Measurements from ENCODE around the gene RNF175. TPM values are rescaled to one million over a fixed set of nuclear protein-coding genes. Genes with fewer than 3 reads are reported as not detected.

The RNF175 gene
- total RNA-seq, result under 1 TPM in 1 of 2 donors, not detected in 1; 0.37 TPM

GRCh38 chr4:153759407-153760316, at the start of gene RNF175:
Gene RNF175 (minus strand): TSS chr4:153760024. CDS start chr4:153759862, 162 bp downstream.
- H3K27me3 ChIP-seq, result peaks cover 16% of the 10 kb centered on the region
- no peaks in the 10 kb centered on the region for H3K36me3 ChIP-seq
- no peak within 1 kb of the TSS for H3K9ac ChIP-seq (ENCODE audit: low read depth in 2 of 2, low read length in 2 of 2)
- intact Hi-C loops (cut with DNase I), result loop anchor here (10.0 kb wide), 1 partner anchor 125 kb away; no protein-coding TSS in a partner anchor
- no peak within 1 kb of the TSS for H3K27ac ChIP-seq
- H3K4me1 ChIP-seq, result no peaks in the 10 kb centered on the region
- no peak for TF ChIP-seq CTCF (IDR thresholded peaks at IDR 0.05)
- no peak for DNase-seq
- H3K4me3 ChIP-seq, result peak within 1 kb of the TSS; percentile 39
- H3K9me3 ChIP-seq, result no peaks in the 10 kb centered on the region

- H3K9ac ChIP-seq (ENCODE audit: low read depth in 2 of 2, low read length in 2 of 2), result no peak overlapping the region
- no peaks in the 10 kb centered on the region for H3K27me3 ChIP-seq
- no peak overlapping the region for H3K4me3 ChIP-seq
- H3K27ac ChIP-seq, result no peak overlapping the region
- H3K36me3 ChIP-seq, result no peaks in the 10 kb centered on the region
- H3K4me1 ChIP-seq, result no peaks in the 10 kb centered on the region
- intact Hi-C loops (cut with DNase I), result no loop called here
- no peaks in the 10 kb centered on the region for H3K9me3 ChIP-seq
- TF ChIP-seq CTCF (IDR thresholded peaks at IDR 0.05), result no peak
- DNase-seq, result no peak
Observed at GRCh38 chr4:153809307-153809706, 49.5 kb upstream of the RNF175 start.

- no peak for TF ChIP-seq CTCF (IDR thresholded peaks at IDR 0.05)
- DNase-seq, result no peak
- intact Hi-C loops (cut with DNase I), result no loop called here
Observed at GRCh38 chr4:153808175-153808574, 48.4 kb upstream of the RNF175 start.

GRCh38 chr4:153806073-153806472, 46.2 kb upstream of the RNF175 start:
- no peak for TF ChIP-seq CTCF (IDR thresholded peaks at IDR 0.05)
- Histone ChIP-seq H3K27ac (no peak overlapping the region), H3K9me3 (no peaks in the 10 kb centered on the region), H3K27me3 (no peaks in the 10 kb centered on the region), H3K36me3 (no peaks in the 10 kb centered on the region), H3K4me3 (no peak overlapping the region), H3K9ac (ENCODE audit: low read depth in 2 of 2, low read length in 2 of 2) (no peak overlapping the region), H3K4me1 (no peaks in the 10 kb centered on the region)
- no peak for DNase-seq
- intact Hi-C loops (cut with DNase I), result no loop called here

More at GRCh38 chr4:153808175-153808574, 48.4 kb upstream of the RNF175 start:
- Histone ChIP-seq H3K27ac (no peak overlapping the region), H3K9ac (ENCODE audit: low read depth in 2 of 2, low read length in 2 of 2) (no peak overlapping the region), H3K4me3 (no peak overlapping the region), H3K36me3 (no peaks in the 10 kb centered on the region), H3K4me1 (no peaks in the 10 kb centered on the region), H3K27me3 (no peaks in the 10 kb centered on the region), H3K9me3 (no peaks in the 10 kb centered on the region)

- H3K4me1 ChIP-seq, result no peaks in the 10 kb centered on the region
- H3K27me3 ChIP-seq, result no peaks in the 10 kb centered on the region
- H3K4me3 ChIP-seq, result no peak overlapping the region
- no peak for TF ChIP-seq CTCF (IDR thresholded peaks at IDR 0.05)
- no peak for DNase-seq
- intact Hi-C loops (cut with DNase I), result no loop called here
- H3K36me3 ChIP-seq, result no peaks in the 10 kb centered on the region
- H3K9ac ChIP-seq (ENCODE audit: low read depth in 2 of 2, low read length in 2 of 2), result no peak overlapping the region
- no peak overlapping the region for H3K27ac ChIP-seq
- no peaks in the 10 kb centered on the region for H3K9me3 ChIP-seq
Observed at GRCh38 chr4:153804722-153805121, 44.9 kb upstream of the RNF175 start.

Measured in colonic mucosa (tissue), 4 donors.